ENCODE data around the gene CNR1.

CNR1 gene

GRCh38 chr6:88143421-88144157, 22.6 kb downstream of the CNR1 start:
- DNase-seq (ENCODE audit: low read depth), result no peak

- no peak for DNase-seq (ENCODE audit: low read depth)
Observed at GRCh38 chr6:88142297-88142668, 23.9 kb downstream of the CNR1 start.

GRCh38 chr6:88141561-88142296, 24.4 kb downstream of the CNR1 start:
- no peak for DNase-seq (ENCODE audit: low read depth)

- DNase-seq (ENCODE audit: low read depth), result no peak
Observed at GRCh38 chr6:88137915-88138314, 28.2 kb downstream of the CNR1 start.

GRCh38 chr6:88135578-88136114, 30.5 kb downstream of the CNR1 start:
- DNase-seq (ENCODE audit: low read depth), result no peak

- DNase-seq (ENCODE audit: low read depth), result no peak
Observed at GRCh38 chr6:88134575-88134974, 31.6 kb downstream of the CNR1 start.

GRCh38 chr6:88133718-88134117, 32.4 kb downstream of the CNR1 start:
- DNase-seq (ENCODE audit: low read depth), result no peak

GRCh38 chr6:88124925-88125557, 41.1 kb downstream of the CNR1 start:
- no peak for DNase-seq (ENCODE audit: low read depth)

GRCh38 chr6:88120635-88121034, 45.5 kb downstream of the CNR1 start:
- no peak for DNase-seq (ENCODE audit: low read depth)

- DNase-seq (ENCODE audit: low read depth), result no peak
Observed at GRCh38 chr6:88119769-88120168, 46.4 kb downstream of the CNR1 start.

- no peak for DNase-seq (ENCODE audit: low read depth)
Observed at GRCh38 chr6:88116276-88116675, 49.9 kb downstream of the CNR1 start.

- DNase-seq (ENCODE audit: low read depth), result no peak
Observed at GRCh38 chr6:88115307-88115706, 50.8 kb downstream of the CNR1 start.

GRCh38 chr6:88114838-88115237, 51.3 kb downstream of the CNR1 start:
- DNase-seq (ENCODE audit: low read depth), result no peak

- no peak for DNase-seq (ENCODE audit: low read depth)
Observed at GRCh38 chr6:88111991-88112390, 54.2 kb downstream of the CNR1 start.

GRCh38 chr6:88107241-88107640, 58.9 kb downstream of the CNR1 start:
- no peak for DNase-seq (ENCODE audit: low read depth)

- DNase-seq (ENCODE audit: low read depth), result no peak
Observed at GRCh38 chr6:88105741-88106340, 60.3 kb downstream of the CNR1 start.
